Measurements from ENCODE around the gene KLK6.

GRCh38 chr19:50911206-50912101 is 57.9 kb downstream of the KLK6 start, which contains the start of gene KLK4:
- TF ChIP-seq CTCF (IDR thresholded peaks at IDR 0.05) (no peak), POLR2AphosphoS5 (IDR thresholded peaks at IDR 0.05) (no peak)
